Measurements from ENCODE around the gene ARHGAP30. TPM values are rescaled to one million over a fixed set of nuclear protein-coding genes. Genes with fewer than 3 reads are reported as not detected.

The ARHGAP30 gene
- total and polyA plus RNA-seq, 2 of the 4 experiments (the other 2 are of a cell fraction): 0.02 TPM; not detected in 1

- H2AFZ ChIP-seq (replicated peaks; ENCODE audit: low read length, poor library complexity): no peak overlapping the region
- H2BK5ac ChIP-seq (ENCODE audit: low read depth, low read length, poor library complexity, severe bottlenecking): no peak overlapping the region
- intact Hi-C loops (cut with micrococcal nuclease): no loop called here
- dilution Hi-C loops (cut with HindIII; ENCODE audit: low sequenced_read_pairs, unreplicated experiment): no loop called here
- no TSS peak for BruUV-seq (replicated peaks)
- ChIA-PET CTCF (no interaction called here), POLR2A (ENCODE audit: unreplicated experiment) (no interaction called here)
- no peak overlapping the region for H4K8ac ChIP-seq (ENCODE audit: low read depth in 2 of 2, low read length in 2 of 2)
- H2AK9ac ChIP-seq (replicated peaks; ENCODE audit: low read depth, low read length, poor library complexity): no peak overlapping the region
- no peak overlapping the region for H3K4me2 ChIP-seq (ENCODE audit: low read depth, low read length)
- H3K27me3 ChIP-seq (ENCODE audit: control insufficient read depth, insufficient read depth, low read length): no peaks in the 10 kb centered on the region
- H3K27ac ChIP-seq (ENCODE audit: insufficient read depth, low read length): no peak overlapping the region
- DNase-seq (no peak), ATAC-seq (ENCODE audit: low read depth) (no peak)
- no peak overlapping the region for H2BK20ac ChIP-seq (ENCODE audit: low read depth, low read length)
- H3K18ac ChIP-seq (ENCODE audit: low read depth, low read length): no peak overlapping the region
- no peak overlapping the region for H3K9ac ChIP-seq (ENCODE audit: low read depth, low read length)
- no peak overlapping the region for H4K5ac ChIP-seq (ENCODE audit: low read depth, low read length)
- H2BK120ac ChIP-seq (ENCODE audit: low read depth, low read length): no peak overlapping the region
- no peak overlapping the region for H3K14ac ChIP-seq (replicated peaks; ENCODE audit: low read depth, low read length)
- H4K20me1 ChIP-seq (ENCODE audit: insufficient read depth, low read length): no peaks in the 10 kb centered on the region; the same call in 1 of the 2 replicates
- no peaks in the 10 kb centered on the region for H3K4me1 ChIP-seq (ENCODE audit: control insufficient read depth, insufficient read depth, low read length)
- H2BK15ac ChIP-seq (ENCODE audit: low read depth, low read length): no peak overlapping the region
- peaks cover 42% of the 10 kb centered on the region for H3K36me3 ChIP-seq (ENCODE audit: control insufficient read depth, insufficient read depth, low read length)
- no peak overlapping the region for H3K4me3 ChIP-seq (ENCODE audit: insufficient read depth, low read depth, low read length)
- H3K9me3 ChIP-seq (ENCODE audit: control insufficient read depth, insufficient read depth, low read length): no peaks in the 10 kb centered on the region
- H3K79me1 ChIP-seq (ENCODE audit: low read depth in 1 of 2, low read length in 2 of 2): peaks cover 5 to 15% of the 10 kb centered on the region in 2 experiments; a peak in 2 of 4 replicates
- no peaks in the 10 kb centered on the region for H3K9me1 ChIP-seq (ENCODE audit: insufficient read depth, low read length)
- H3K23ac ChIP-seq (ENCODE audit: low read depth, low read length): no peak overlapping the region
- in situ Hi-C loops (cut with MboI; ENCODE audit: low sequenced_read_pairs): no loop called here
- no peak overlapping the region for H4K91ac ChIP-seq (ENCODE audit: insufficient read depth, low read depth, low read length)
- WGBS, 2 experiments (ENCODE audit: extremely low coverage in 2 of 2, insufficient read length in 1 of 2): 62% methylated on average over 4 of the region's 21 CpGs; no CpG with 5 or more reads in 1 of the 2 experiments
- H2AK5ac ChIP-seq (ENCODE audit: low read depth, low read length): no peak overlapping the region
- TF ChIP-seq MAFK (IDR thresholded peaks at IDR 0.05; ENCODE audit: low read depth, low read length) (no peak), CTCF (conservative IDR thresholded peaks at IDR 0.05; ENCODE audit: low read depth, low read length) (no peak), CHD1 (IDR thresholded peaks at IDR 0.05; ENCODE audit: low read depth, low read length) (no peak), RFX5 (IDR thresholded peaks at IDR 0.05; ENCODE audit: low read depth, low read length) (no peak), FOS (IDR thresholded peaks at IDR 0.05; ENCODE audit: low read depth, low read length) (no peak), CEBPB (IDR thresholded peaks at IDR 0.05; ENCODE audit: low read depth, low read length) (no peak), MAZ (IDR thresholded peaks at IDR 0.05; ENCODE audit: borderline replicate concordance, low read depth, low read length) (no peak), SMC3 (IDR thresholded peaks at IDR 0.05; ENCODE audit: low read depth, low read length) (no peak)
- H3K56ac ChIP-seq (ENCODE audit: extremely low read depth, insufficient read depth, low read length): no peak overlapping the region
- H3K4ac ChIP-seq (ENCODE audit: low read depth, low read length): no peak overlapping the region
These were observed 31.8 kb downstream of the ARHGAP30 start for GRCh38 chr1:161037661-161038522.

Measured in IMR-90 (cell line).